Measurements from ENCODE around the gene ZNF148. TPM values are rescaled to one million over a fixed set of nuclear protein-coding genes. Genes with fewer than 3 reads are reported as not detected.

Gene ZNF148
- total RNA-seq, 6 donors from 2014 or later: 24.5 to 42.9 (median 32.8) TPM

GRCh38 chr3:125262161-125262560 lies 113.0 kb downstream of the ZNF148 start:
- H3K4me3 ChIP-seq: no peak overlapping the region
- H3K36me3 ChIP-seq: peaks cover 0 to 3% (median 0%) of the 10 kb centered on the region in 4 donors
- H3K9me3 ChIP-seq: no peaks in the 10 kb centered on the region
- no peak for DNase-seq
- H3K27ac ChIP-seq: no peak overlapping the region
- ATAC-seq (ENCODE audit: low FRiP score in 2 of 2): no peak
- no peaks in the 10 kb centered on the region for H3K27me3 ChIP-seq
- 58 to 71% methylated on average over 1 of the region's 1 CpG for WGBS, 2 donors
- no peaks in the 10 kb centered on the region for H3K4me1 ChIP-seq
- no peak for TF ChIP-seq EP300 (IDR thresholded peaks at IDR 0.05)
- TF ChIP-seq POLR2A (IDR thresholded peaks at IDR 0.05): no peak
- TF ChIP-seq POLR2AphosphoS5 (IDR thresholded peaks at IDR 0.05): no peak
- TF ChIP-seq CTCF (IDR thresholded peaks at IDR 0.05): no peak

- 95 to 100% methylated on average over 1 of the region's 1 CpG for WGBS, 2 donors
- TF ChIP-seq POLR2AphosphoS5 (IDR thresholded peaks at IDR 0.05) (no peak), EP300 (IDR thresholded peaks at IDR 0.05) (no peak), POLR2A (IDR thresholded peaks at IDR 0.05) (no peak), CTCF (IDR thresholded peaks at IDR 0.05) (no peak)
- Histone ChIP-seq H3K9me3 (no peaks in the 10 kb centered on the region), H3K36me3 (peaks cover 0 to 3% (median 0%) of the 10 kb centered on the region in 4 donors), H3K27ac (no peak overlapping the region), H3K4me1 (no peaks in the 10 kb centered on the region), H3K4me3 (no peak overlapping the region), H3K27me3 (no peaks in the 10 kb centered on the region)
- ATAC-seq (ENCODE audit: low FRiP score in 2 of 2): no peak
- no peak for DNase-seq
Observed at GRCh38 chr3:125261031-125261430, 114.1 kb downstream of the ZNF148 start.

- WGBS, 2 donors: 100% methylated on average over 2 of the region's 2 CpGs
- H3K4me1 ChIP-seq: no peaks in the 10 kb centered on the region
- no peak overlapping the region for H3K27ac ChIP-seq
- no peak overlapping the region for H3K4me3 ChIP-seq
- no peaks in the 10 kb centered on the region for H3K27me3 ChIP-seq
- ATAC-seq (ENCODE audit: low FRiP score in 2 of 2) (no peak), DNase-seq (no peak)
- peaks cover 0 to 3% (median 0%) of the 10 kb centered on the region in 4 donors for H3K36me3 ChIP-seq
- TF ChIP-seq POLR2A (IDR thresholded peaks at IDR 0.05) (no peak), CTCF (IDR thresholded peaks at IDR 0.05) (no peak), EP300 (IDR thresholded peaks at IDR 0.05) (no peak), POLR2AphosphoS5 (IDR thresholded peaks at IDR 0.05) (no peak)
- H3K9me3 ChIP-seq: no peaks in the 10 kb centered on the region
Observed at GRCh38 chr3:125260158-125260557, 115.0 kb downstream of the ZNF148 start.

- H3K4me3 ChIP-seq: no peak overlapping the region
- H3K27ac ChIP-seq: no peak overlapping the region
- WGBS, 2 donors: 72 to 87% methylated on average over 4 of the region's 4 CpGs
- DNase-seq: no peak
- no peaks in the 10 kb centered on the region for H3K27me3 ChIP-seq
- H3K36me3 ChIP-seq: no peaks in the 10 kb centered on the region
- ATAC-seq (ENCODE audit: low FRiP score in 2 of 2): peak in 1 of 2 donors; percentile 38
- TF ChIP-seq CTCF (IDR thresholded peaks at IDR 0.05) (no peak), EP300 (IDR thresholded peaks at IDR 0.05) (no peak), POLR2A (IDR thresholded peaks at IDR 0.05) (no peak), POLR2AphosphoS5 (IDR thresholded peaks at IDR 0.05) (no peak)
- H3K9me3 ChIP-seq: no peaks in the 10 kb centered on the region
- H3K4me1 ChIP-seq: no peaks in the 10 kb centered on the region
Observed at GRCh38 chr3:125257536-125257935, 117.6 kb downstream of the ZNF148 start.

DNA sequence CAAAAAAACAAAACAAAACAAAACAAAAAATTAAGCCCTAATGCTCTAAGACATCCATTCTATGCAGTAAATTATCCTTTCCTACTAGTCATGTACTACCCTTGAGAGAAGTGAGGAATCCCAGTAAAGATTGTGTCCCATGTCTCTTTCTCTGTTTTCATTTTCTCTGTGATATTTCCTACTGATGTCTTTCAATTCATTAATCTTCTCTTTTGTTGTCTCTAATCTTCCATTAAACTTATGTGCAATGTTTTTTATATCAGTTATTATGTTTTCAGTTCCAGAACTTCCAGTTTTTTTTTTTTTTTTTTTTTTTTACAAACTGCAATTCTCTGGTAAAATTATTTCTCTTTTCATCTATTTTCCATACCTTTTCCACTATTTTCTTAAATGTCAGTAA lies 118.5 kb downstream of the ZNF148 start:
- Histone ChIP-seq H3K4me3 (no peak overlapping the region), H3K9me3 (no peaks in the 10 kb centered on the region), H3K27ac (no peak overlapping the region), H3K27me3 (no peaks in the 10 kb centered on the region), H3K36me3 (no peaks in the 10 kb centered on the region), H3K4me1 (no peaks in the 10 kb centered on the region)
- no peak for TF ChIP-seq POLR2A (IDR thresholded peaks at IDR 0.05)
- TF ChIP-seq CTCF (IDR thresholded peaks at IDR 0.05): no peak
- TF ChIP-seq POLR2AphosphoS5 (IDR thresholded peaks at IDR 0.05): no peak
- no peak for TF ChIP-seq EP300 (IDR thresholded peaks at IDR 0.05)
- DNase-seq (no peak), ATAC-seq (ENCODE audit: low FRiP score in 2 of 2) (no peak)

Data from upper lobe of left lung (tissue), 6 donors.